GM19397 (cell line): ENCODE data around the gene LKAAEAR1.
"Not testable (repeated sequence)": the region's sequence is repeated elsewhere in the genome, so short reads cannot be mapped to it uniquely, and the experiment has no call there.

Source experiments
- ATAC-seq: cut with Tn5 transposase; IDR thresholded peaks from one replicate; pipeline ENCODE4 v1.9.1; 2021; ENCODE audit warnings: mild to moderate bottlenecking, moderate library complexity; ENCODE audit not compliant: unreplicated experiment

LKAAEAR1 gene

GRCh38 chr20:64083804-64084684 lies at the start of gene LKAAEAR1:
Gene LKAAEAR1, minus strand, starts transcription at chr20:64084398. Its CDS starts 179 bp downstream, at chr20:64084219.
- ATAC-seq, result no peak

GRCh38 chr20:64131406-64131805 lies 47.2 kb upstream of the LKAAEAR1 start:
- ATAC-seq, result no peak

GRCh38 chr20:64130876-64131275 lies 46.7 kb upstream of the LKAAEAR1 start:
- no peak for ATAC-seq

- no peak for ATAC-seq
Observed at GRCh38 chr20:64130271-64130670, 46.1 kb upstream of the LKAAEAR1 start.

- ATAC-seq, result no peak
Observed at GRCh38 chr20:64129146-64129782, 45.1 kb upstream of the LKAAEAR1 start.

- ATAC-seq, result not testable (repeated sequence)
Observed at GRCh38 chr20:64123517-64123916, 39.3 kb upstream of the LKAAEAR1 start.

- ATAC-seq, result not testable (repeated sequence)
Observed at GRCh38 chr20:64122927-64123326, 38.7 kb upstream of the LKAAEAR1 start.

GRCh38 chr20:64121586-64121985 lies 37.4 kb upstream of the LKAAEAR1 start:
- no peak for ATAC-seq

GRCh38 chr20:64119681-64120341 lies 35.6 kb upstream of the LKAAEAR1 start:
- ATAC-seq, result no peak

- ATAC-seq, result no peak
Observed at GRCh38 chr20:64119301-64119680, 35.1 kb upstream of the LKAAEAR1 start.

GRCh38 chr20:64117432-64117777 lies 33.2 kb upstream of the LKAAEAR1 start:
- ATAC-seq, result not testable (repeated sequence)

- ATAC-seq, result no peak
Observed at GRCh38 chr20:64116541-64117431, 32.6 kb upstream of the LKAAEAR1 start.

- no peak for ATAC-seq
Observed at GRCh38 chr20:64116016-64116415, 31.8 kb upstream of the LKAAEAR1 start.

- no peak for ATAC-seq
Observed at GRCh38 chr20:64115171-64115911, 31.1 kb upstream of the LKAAEAR1 start.

- no peak for ATAC-seq
Observed at GRCh38 chr20:64114356-64114971, 30.3 kb upstream of the LKAAEAR1 start.

- no peak for ATAC-seq
Observed at GRCh38 chr20:64113796-64114355, 29.7 kb upstream of the LKAAEAR1 start.

GRCh38 chr20:64113444-64113775 lies 29.2 kb upstream of the LKAAEAR1 start:
- no peak for ATAC-seq

- ATAC-seq, result no peak
Observed at GRCh38 chr20:64112691-64113443, 28.7 kb upstream of the LKAAEAR1 start.
